Ecto neural progenitor cell (in vitro differentiated cells): ENCODE measurements around the gene USP17L5.
"Not testable (repeated sequence)": the region's sequence is repeated elsewhere in the genome, so short reads cannot be mapped to it uniquely, and the experiment has no call there.

Experiments
- DNase-seq: peaks from one replicate; pipeline ENCODE4 v3.0.0-alpha.2; 2018; ENCODE audit warnings: low spot score

Gene USP17L5

GRCh38 chr4:9339103-9339502 is at the start of gene USP17L5:
TSS of gene USP17L5 (plus strand) at chr4:9339403. CDS start at chr4:9339403, 0 bp downstream.
- DNase-seq: not testable (repeated sequence)

- DNase-seq: not testable (repeated sequence)
Observed at GRCh38 chr4:9324191-9324590, 15.0 kb upstream of the USP17L5 start.

GRCh38 chr4:9324865-9325264 is 14.3 kb upstream of the USP17L5 start, which contains the start of gene USP17L24:
TSS of gene USP17L24 (plus strand) at chr4:9325165. CDS start at chr4:9325165, 0 bp downstream.
- DNase-seq: not testable (repeated sequence)

GRCh38 chr4:9329611-9330010 is 9.6 kb upstream of the USP17L5 start, which contains the start of gene USP17L25:
TSS of gene USP17L25 (plus strand) at chr4:9329911. CDS start at chr4:9329911, 0 bp downstream.
- DNase-seq: not testable (repeated sequence)

- not testable (repeated sequence) for DNase-seq
Observed at GRCh38 chr4:9334358-9334757, 4.8 kb upstream of the USP17L5 start, which contains the start of gene USP17L26. TSS of gene USP17L26 (plus strand) at chr4:9334658. CDS start at chr4:9334658, 0 bp downstream.

GRCh38 chr4:9343848-9344247 is 4.6 kb downstream of the USP17L5 start, which contains the start of gene USP17L27:
TSS of gene USP17L27 (plus strand) at chr4:9344148. CDS start at chr4:9344148, 0 bp downstream.
- DNase-seq: not testable (repeated sequence)

- DNase-seq: not testable (repeated sequence)
Observed at GRCh38 chr4:9348593-9348992, 9.4 kb downstream of the USP17L5 start, which contains the start of gene USP17L28. TSS of gene USP17L28 (plus strand) at chr4:9348893. CDS start at chr4:9348893, 0 bp downstream.

GRCh38 chr4:9350866-9351265 is 11.7 kb downstream of the USP17L5 start:
- DNase-seq: not testable (repeated sequence)

- not testable (repeated sequence) for DNase-seq
Observed at GRCh38 chr4:9353338-9353737, 14.1 kb downstream of the USP17L5 start, which contains the start of gene USP17L29. TSS of gene USP17L29 (plus strand) at chr4:9353638. CDS start at chr4:9353638, 0 bp downstream.

- not testable (repeated sequence) for DNase-seq
Observed at GRCh38 chr4:9362829-9363228, 23.6 kb downstream of the USP17L5 start, which contains the start of gene USP17L30. TSS of gene USP17L30 (plus strand) at chr4:9363129. CDS start at chr4:9363129, 0 bp downstream.

GRCh38 chr4:9379881-9380280 is 40.7 kb downstream of the USP17L5 start:
- DNase-seq: not testable (repeated sequence)

GRCh38 chr4:9381012-9381534 is 41.9 kb downstream of the USP17L5 start:
- peak; percentile 51 for DNase-seq

GRCh38 chr4:9384126-9384525 is 44.9 kb downstream of the USP17L5 start:
- DNase-seq: no peak

GRCh38 chr4:9389001-9389400 is 49.8 kb downstream of the USP17L5 start:
- DNase-seq: not testable (repeated sequence)
